NCI-H2107 (cell line): Measurements from ENCODE around the gene FZD10.

Source experiments
- DNase-seq: peaks from one replicate; lab custom pipeline; 2025; lab: John Stamatoyannopoulos, UW

Gene FZD10

DNA sequence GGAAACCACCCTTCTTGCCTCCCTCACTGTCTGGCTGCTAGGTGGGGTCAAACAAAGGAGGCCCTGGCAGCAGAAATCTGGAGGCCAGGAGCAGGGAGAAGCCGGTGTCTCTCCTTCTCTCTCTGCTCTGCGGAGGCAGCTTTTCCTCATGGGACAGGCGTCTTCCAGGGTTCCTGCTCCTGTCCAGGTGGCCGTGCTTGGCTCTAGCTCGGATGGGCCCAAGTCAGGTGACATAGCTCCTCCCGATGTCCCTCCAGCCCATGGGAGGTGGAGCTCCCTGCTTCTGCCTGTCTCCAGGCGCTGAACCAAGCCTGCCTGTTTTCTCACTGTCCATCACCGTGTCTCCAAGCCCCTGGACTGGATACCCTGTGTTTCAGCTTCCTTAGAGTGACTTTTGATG, 30.5 kb upstream of the FZD10 start:
- DNase-seq = no peak

DNA sequence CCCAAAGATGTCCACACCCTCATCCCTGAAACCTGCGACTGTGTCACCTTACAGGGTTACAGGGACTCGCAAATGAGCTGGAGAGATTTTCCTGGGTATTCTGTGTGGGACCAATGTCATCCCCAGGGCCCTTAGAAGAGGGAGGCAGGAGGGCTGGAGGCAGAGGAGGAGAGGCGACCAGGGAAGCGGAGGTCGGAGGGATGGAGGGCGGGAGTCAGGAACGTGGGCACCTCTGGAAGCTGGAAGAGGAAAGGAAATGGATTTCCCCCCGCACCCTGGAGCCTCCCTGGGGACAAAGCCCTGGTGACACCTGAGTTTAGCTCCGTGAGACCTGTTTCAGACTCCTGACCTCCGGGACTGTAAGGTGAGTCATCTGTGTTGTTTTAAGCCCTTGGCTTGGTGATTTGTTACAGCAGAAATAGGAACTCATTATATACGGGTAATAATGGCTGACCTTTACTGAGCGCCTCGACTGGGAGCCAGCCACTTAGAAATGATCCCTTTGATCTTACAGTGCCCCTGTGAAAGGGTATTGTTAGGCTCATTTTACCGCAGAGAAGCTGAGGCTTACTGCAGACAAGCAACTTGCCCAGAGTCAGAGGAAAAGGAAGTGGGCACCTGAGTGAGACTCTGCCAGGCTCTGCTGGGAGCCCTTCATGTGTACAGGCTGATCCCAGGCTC, 29.3 kb upstream of the FZD10 start:
- no peak for DNase-seq

DNA sequence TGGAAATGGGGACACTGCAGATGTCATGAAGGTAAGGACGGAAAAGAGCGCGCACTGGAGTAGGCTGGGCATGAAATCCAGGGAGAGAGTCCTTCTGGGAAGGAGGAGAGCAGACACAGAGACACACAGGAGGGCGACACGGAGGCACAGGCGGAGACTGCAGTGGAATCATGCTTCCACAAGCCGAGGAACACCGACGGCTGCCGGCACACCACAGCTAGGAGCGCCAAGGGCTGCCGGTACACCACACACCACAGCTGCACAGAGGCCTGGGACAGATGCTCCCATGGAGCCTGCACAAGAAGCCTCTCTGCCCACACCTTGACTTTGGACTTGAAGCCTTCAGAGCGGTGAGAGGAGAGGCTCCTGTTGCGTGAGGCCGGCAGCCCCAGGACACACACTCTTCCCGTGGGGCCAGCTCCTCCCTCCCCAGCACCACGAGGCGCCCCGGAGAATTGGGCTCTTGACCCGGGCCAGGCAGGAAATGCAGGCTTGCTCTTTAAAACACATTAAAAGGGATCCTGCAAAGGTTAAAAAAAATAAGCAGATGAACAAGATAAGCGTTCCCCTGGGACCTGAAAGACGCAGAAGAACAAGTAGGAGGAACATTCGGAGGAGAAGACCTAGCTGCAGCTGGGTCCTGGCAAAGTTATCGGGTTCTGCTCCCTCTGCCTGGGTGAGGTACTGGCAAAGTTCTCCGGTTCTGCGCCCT, 28.3 kb upstream of the FZD10 start:
- no peak for DNase-seq

DNA sequence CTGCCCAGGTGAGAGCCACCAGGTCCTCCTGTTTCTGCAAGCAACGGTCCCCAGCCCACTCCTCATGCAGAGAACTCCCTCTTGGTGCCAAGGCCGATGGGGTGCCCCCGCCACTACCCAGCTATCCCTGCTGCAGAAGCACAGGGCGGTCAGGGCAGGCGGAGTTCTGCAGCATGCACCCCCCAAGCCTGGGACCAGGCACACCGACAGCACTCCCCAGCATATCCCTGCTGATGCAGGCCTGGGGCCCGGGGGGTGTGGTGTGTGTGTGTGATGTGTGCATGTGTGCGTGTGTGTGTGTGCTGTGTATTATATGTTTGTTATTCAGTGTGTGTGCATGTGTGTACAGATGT, 27.7 kb upstream of the FZD10 start:
- no peak for DNase-seq

DNA sequence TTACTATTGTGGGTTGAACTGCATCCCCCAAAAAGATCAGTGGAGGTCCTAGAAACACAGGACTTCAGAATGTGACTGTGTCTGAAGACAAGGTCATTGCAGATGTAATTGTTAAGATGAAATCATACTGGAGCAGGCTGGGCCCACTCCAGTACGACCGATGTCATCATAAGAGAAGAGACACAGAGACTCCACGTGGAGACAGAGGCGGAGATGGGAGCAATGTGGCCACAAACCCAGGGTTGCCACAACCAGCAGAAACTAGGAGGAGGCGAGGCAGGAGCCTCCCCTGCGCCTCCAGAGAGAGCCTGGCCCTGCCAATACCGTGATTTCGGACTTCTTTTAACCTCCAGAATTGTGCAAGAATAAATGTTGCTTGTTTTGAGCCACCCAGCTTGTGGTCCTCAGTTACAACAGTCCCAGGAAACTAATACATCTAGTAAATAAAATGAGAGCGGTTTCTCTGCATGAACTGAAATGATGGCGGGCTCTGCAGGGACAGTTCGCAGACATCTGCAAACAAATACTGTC, 25.7 kb upstream of the FZD10 start:
- DNase-seq = no peak

DNA sequence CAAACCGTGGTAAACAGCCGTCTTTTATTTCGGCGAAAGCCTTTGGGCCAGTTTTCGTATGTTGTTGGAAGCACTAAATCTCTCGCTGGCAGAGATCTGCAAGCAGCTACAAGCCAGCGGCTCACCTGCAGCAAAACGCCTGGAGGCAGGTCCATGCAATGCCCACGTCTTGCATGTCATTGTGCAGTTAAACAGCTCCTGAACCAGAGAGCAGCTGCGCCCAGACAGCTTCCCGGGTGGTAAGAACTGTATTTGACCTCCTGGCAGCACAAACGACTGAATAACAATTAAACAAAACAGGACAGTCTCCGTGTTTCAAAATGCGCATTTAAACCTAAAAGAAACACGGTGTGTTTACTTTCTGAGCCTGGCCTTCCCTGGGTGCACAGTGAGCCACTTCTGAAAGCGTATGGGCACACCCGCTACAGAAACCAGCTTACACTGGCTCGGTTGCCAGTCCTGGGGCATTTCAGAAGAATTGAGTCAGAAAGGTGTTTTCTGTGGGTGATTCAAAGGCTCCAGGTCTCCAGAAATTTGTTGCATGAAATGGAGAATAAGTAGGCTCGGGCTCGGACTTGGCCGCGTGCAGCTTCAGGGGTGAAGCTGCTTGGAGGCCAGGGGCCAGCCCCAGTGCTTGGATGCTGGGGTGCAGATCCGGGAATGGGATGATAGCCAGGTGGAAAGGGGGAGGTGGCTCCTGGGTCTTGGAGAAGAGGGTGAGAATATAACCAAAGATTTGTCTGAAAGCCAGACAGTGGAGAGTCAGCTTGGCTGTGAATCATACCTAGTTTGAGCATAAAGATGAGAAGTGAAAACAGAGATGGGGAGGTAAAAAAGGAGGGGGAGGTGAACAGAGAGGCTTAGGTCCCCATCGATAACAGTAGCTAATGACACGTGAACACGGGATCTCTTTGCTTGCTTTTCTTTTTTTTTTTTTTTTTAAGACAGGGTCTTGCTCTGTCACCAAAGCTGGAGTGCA, 24.9 kb upstream of the FZD10 start:
- DNase-seq = peak; percentile 26

DNA sequence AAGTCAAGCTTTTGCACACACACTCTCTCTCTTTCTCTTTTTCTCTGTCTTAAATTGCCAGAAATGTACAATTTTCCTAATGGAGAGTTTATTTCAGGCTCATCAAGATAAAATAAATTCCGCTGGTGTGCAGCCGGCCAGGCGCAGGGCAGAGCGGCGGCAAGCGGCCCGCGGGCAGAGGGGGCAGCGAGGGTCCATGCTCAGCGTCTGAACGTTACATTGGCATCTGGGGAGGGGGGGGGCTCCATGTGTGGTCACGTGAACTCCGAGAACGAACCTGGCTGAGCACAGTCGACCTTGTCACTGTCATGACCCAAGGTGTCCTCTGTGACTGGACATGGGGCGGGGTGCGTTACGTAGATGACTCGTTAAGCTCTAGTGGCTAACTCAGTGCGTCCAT, 23.8 kb upstream of the FZD10 start:
- DNase-seq = no peak

DNA sequence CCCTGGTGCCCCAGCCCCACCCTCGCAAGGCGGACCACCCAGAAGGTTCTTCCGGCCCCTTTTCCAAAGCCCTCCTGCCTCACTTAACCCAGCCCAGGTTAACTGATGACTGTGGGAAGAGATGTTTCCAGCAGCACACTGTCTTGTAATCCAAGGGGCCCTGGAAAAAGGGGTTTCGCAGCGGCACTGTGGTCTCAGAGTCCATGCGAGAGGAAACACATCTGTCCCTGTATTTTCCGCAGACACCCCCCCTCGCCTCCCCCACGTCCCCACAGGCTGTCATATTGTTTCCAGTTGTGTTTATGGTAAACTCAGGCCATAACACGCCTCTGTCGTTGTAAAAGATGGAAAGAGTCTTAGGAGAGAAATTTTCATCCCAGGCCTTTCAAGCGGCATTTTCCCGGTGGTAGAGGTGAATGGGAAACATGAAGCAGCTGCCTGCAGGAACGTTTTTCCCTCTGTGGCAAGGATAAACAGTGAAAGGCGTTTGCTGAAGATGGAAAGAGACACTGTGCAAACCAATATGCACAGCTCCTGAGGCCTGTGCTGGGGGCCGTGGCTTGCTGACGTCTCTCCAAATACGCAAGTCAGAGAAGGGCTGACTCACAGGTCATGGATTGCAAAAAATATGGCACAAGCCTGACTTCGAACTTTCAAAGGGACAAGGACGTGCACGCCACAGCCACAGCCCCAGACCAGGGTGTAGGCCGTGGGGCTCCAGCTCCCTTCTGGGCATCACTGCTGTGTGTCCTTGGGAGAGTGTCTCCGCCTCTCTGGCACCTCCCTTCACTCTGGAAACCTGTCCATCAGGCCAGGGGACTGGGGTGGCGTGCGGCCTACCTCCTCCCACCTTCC, 22.5 kb upstream of the FZD10 start:
- no peak for DNase-seq

DNA sequence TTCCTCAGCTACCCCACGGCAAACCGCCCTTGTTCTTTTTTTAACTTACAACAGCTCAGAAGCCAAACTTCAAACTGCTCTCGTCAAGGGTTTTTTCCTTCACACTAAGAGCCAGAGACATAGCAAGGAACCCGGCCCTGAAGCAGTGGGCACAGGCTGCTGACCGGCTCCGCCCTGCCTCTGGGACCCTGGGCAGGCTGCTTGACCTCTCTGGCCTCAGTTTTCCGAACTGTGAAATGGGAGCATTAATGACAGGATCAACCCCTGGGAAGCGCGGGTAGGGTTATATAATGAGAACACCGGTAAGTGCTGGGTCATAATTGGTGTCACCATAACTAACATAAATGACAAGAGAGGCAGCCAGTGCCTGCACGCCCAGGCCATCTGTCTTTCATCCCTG, 21.2 kb upstream of the FZD10 start:
- DNase-seq = no peak

DNA sequence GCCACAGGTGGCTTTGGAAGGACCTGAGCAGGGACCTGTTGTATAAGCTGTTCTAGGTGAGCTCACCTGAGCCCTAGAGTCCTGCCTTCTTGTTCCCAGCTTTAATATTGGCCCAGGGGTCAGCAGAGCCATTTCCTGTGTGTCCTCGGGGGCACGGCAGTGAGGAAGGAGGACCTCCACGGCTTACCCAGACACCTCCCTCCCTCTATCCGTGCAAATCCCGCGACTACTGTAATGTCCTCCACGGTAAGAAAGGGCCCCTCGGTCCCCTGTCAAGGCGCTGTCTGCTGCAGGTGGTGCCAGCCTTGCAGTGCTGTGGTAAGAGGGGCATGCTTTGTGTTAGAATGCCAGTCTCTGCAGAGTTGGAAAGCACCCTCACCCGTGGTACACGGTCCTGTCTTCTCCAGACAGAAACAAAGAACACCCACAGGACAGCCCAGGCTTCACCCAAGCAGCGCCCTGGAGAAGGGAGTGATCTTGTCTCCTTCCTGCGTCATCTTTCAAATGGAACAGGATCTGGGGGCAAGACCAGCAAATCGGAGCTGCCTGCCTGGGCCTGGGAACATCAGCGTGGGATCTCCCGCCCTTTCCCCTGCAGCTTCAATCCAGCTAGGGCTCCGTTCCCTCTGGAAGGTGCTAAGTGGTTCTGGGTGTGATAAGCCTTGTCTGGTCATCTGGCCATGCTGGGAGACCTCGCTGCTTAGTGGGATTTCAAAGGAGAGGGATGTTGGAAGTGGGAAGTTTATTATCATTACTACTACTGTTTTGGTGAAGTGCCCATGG, 20.2 kb upstream of the FZD10 start:
- DNase-seq = no peak

DNA sequence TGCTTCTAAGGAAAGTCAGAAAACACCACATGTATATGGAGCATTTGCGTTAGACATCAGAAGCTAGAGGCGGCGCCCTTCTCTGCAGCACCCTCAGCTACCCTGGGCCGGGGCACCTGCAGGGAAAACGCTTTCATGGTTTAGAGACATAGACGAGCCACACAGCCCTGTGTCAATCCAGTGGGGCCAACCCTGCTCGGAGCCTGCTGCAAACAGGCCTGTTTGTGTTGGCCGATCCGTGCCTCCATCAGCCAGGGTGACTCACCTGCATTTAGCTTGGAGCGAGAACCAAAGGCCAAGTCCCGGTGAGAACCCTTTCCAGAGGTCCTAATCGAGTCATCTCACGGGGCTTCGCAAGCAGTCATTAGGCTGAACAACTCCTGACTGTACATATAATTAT, 19.5 kb upstream of the FZD10 start:
- DNase-seq = no peak

DNA sequence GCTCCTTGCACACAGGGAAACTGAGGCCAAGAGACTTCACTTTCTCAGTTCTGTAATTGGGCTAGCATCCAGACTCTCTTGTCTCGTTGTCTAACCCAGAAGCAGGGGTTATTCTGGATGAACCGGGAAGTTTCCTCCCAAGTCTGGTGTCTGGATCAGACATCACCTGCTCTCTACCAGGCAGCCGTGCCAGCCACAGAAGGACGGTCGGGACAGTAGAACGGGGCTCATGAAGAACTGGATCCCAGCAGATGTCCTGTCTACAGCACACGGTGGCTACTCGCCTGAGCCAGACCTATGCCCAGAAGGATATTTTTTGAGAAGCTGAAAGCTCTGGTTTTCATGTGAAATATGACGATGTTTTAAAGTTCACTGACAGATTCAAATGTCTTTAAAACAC, 19.1 kb upstream of the FZD10 start:
- no peak for DNase-seq

DNA sequence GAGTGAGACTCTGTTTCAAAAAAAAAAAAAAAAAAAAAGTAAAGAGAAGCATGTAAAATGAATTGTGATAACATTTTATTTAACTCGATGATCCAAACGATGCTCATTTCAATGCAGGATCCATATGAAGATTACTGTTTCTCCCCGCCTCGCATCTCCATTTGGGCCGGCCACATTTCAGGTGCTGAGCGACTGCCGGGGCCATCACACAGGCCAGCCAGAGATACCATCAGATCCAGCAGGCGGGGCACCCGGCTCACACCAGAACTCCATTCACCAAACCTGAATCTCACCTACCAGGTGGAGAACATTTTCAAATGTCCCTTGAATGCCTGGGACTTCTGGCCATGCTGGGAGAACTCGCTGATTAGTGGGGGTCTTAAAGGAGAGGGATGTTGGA, 18.0 kb upstream of the FZD10 start:
- DNase-seq = no peak

DNA sequence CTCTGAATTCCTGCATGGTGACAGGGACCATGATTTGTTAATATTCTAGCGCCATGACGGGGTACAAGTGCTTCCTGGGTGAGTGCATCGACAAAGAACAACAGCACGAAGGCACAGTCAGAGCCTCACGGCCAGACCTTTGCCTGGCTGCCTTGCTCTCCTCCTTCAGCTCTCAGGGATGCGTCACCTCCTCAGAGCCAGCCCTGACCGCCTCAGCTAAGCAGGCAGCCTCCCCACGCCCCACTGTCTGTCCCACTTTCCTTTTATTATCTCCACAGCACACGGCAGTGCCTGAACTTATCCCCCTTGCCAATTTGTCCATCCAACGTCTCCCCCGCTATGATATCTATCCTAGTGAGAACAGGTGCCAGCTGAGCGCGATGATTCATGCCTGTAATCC, 16.5 kb upstream of the FZD10 start:
- DNase-seq = no peak

DNA sequence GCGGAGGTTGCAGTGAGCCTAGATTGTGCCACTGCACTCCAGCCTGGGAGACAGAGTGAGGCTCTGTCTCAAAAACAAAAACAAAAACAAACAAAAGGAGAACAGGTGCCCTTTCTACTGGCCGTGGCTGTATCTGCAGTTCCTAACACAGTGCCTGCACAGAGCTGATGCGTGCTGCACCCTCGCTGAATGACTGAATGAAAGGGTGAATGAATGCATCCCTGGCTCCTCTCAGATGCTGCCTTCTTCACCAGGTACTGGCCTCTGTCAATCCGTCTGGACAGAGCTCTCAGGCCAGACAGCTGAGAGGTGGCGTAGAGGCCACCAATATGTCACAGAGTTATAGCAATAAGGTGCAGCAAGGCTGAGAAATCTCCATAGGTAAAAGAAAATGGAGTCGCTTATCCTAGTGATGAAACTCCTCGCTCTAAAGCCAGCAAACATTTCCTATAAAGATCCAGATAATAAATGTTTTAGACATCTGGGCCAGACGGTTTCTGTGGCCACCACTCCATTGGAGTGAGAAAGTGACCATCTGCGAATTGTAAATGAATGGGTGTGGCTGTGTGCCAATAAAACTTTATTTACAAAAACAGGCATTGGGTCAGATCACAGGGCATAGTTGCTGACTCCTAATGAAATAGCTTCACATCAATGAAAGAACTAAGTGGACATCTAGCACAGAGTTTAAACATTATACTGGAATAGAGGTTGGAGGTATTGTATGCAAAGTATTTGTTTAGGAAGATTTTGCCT, 15.9 kb upstream of the FZD10 start:
- no peak for DNase-seq

DNA sequence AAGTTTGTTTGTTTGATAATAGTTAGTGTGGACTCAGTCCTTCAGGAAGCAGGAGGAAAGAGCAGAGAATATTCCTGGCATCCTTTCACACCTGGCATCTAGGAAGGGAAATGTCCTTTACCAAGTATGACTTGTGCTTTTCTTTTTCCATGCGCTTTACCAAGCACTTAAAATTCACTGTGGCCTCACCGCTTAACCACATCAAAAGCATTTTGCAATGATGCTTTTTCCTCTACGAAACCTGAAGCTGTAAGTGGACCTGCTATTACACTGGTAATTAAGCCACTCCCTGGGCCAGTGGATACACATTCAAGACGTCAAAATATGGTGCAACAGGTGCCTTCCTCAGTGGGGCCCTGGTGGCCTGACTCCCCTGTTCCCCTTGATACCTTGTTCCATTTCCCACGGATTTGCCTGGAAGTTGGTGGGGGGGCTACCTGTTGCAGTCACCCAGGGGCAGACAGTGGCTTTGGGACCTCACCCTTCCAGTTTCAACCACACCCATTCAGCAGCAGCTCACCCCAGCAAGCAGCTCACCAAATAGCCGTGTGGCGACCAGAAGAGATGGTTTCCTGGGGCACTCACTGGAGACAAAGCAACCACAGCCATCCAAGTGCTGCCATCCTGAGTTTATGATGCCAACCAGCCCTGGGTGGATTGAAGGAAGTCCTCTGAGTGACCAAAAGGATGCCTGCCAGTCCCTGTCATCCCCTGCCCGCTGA, 14.2 kb upstream of the FZD10 start:
- no peak for DNase-seq

DNA sequence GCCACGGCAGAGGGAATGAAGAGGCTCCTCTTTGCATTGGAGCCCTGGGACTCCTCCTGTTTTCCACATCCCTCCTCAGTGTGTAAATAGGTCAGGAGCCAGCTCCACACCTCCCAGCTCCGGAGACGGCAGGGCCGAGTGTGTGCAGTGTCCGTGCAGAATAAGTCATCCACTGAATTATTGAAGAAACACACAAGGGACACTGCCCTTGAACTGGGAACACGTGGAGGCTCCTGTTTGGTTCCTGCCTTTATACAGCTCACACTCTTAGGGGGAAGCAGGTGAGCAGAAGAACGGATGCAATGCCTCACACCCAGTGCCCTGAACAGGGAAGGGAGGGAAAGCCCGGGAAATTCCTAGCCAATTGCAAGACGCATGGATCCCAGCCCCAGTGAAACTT, 10.4 kb upstream of the FZD10 start:
- no peak for DNase-seq

DNA sequence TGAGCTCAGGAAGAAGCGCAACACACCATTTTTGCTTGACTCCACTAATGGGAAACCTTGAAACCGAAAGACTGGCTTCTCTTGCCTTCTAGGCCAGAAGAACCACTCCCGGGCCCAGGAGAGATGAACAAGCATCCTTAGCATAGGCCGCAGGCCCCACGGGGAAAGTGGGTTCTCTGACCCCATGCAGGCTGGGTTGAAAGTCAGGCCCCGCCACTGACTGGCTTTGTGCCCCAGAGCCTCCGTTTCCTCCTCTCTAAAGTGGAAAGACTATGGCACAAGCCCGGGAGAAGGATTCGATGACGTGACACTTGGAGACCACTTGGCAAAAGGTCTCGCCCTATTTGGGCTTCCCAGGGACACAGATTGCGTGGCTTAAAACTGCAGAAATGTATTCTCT, 9.9 kb upstream of the FZD10 start:
- DNase-seq = no peak

DNA sequence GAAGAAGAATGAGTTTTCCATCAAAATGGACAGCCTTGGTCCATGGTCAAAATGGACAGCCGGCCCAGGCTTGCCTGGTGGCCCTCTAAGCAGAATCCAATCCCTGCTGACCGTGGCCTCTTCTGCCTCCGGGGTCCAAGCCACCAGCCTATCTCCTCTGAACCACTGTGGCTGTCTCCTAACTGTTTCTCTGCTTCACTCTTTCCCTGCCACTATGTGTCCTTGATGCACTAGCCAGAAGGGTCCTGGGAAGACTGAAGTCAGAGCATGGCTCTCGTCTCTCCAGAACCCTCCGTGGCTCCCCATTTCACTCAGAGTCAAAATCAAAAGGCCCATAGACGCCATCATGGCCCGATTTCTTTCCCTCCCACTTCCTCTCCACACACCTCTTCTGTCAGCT, 8.5 kb upstream of the FZD10 start:
- DNase-seq = no peak
